Fibroblast of skin of right quadriceps (primary cell): ENCODE data around the gene EGLN1.
"Not testable (repeated sequence)": the region's sequence is repeated elsewhere in the genome, so short reads cannot be mapped to it uniquely, and the experiment has no call there.

ENCODE experiments used
- DNase-seq: peaks from one replicate; pipeline ENCODE4 v3.0.0-alpha.2; 2013

The EGLN1 gene

DNA sequence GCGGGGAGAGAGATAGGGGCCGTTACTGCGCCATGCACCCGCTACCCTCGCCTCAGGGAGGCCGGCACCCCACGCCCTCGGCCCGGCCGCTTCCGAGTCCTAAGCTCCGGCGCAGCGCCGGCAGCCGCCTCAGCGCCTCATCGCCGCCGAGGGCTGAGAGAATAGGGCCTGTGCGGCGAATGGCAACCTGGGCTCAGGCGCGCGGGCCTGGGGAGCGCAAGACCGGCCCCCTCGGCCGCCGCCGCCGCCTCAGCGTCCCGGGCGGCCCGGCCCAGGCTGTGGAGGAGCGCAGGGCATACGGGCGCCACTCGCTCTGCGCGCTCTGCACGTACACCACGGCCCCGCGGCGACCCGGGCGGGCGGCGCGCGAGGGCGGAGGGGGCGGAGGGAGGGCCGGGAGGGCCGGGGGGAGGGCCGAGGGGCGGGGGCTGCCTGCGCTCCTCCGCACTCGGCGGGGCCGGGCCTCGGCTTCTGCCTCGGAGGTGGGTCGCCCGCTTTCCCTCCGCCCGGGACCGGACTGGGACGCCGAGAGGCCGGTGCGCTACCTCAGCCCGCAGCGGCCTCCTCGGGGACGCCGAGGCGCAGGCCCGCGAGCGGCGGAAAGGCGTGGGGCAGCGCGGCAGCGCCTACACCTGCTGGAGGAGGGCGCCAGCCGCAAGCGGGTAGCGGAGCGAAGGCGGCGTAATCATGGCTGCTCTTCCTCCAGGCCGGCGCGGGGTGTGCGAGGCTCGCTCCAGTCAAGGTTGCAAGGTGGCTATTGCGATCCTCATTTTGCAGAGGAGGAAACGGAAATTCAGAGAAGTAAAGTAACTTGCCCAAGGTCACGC lies at the start of gene EGLN1:
Gene EGLN1 (minus strand): TSS at position 317 of the 827 bp plus-strand sequence. CDS start 399 bp downstream, outside the sequence.
- peak; percentile 87 for DNase-seq

DNA sequence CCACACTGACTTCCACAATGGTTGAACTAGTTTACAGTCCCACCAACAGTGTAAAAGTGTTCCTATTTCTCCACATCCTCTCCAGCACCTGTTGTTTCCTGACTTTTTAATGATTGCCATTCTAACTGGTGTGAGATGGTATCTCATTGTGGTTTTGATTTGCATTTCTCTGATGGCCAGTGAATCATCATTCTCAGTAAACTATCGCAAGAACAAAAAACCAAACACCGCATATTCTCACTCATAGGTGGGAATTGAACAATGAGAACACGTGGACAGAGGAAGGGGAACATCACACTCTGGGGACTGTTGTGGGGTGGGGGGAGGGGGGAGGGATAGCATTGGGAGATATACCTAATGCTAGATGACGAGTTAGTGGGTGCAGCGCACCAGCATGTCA lies 49.4 kb upstream of the EGLN1 start:
- not testable (repeated sequence) for DNase-seq

DNA sequence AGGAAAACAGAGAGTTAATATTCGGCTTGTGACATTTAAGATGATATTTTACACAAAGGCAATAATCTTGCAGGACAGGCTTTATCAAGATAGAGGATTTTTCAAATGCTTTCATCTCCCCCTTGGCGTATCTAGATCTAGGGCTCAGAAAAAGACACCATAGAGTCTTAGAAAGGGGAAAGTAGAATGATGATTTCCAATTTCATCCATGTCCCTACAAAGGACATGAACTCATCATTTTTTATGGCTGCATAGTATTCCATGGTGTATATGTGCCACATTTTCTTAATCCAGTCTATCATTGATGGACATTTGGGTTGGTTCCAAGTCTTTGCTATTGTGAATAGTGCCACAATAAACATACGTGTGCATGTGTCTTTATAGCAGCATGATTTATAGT lies 48.9 kb upstream of the EGLN1 start:
- not testable (repeated sequence) for DNase-seq

DNA sequence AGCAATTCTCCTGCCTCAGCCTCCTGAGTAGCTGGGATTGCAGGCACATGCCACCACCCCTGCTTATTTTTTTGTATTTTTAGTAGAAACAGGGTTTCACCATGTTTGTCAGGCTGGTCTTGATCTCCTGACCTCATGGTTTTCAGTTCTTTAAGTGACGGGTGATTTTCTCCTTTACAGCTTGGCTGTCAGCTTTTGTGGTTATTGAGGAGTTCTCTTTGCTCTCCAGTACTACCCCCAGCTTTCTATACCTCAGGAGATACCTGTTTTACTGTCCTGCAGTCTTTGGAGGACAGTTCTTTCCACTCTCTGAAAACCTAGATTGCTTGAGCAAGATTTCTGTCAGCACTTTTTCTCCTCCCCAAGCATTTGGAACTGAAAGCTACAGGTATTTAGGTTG lies 45.9 kb upstream of the EGLN1 start:
- no peak for DNase-seq

DNA sequence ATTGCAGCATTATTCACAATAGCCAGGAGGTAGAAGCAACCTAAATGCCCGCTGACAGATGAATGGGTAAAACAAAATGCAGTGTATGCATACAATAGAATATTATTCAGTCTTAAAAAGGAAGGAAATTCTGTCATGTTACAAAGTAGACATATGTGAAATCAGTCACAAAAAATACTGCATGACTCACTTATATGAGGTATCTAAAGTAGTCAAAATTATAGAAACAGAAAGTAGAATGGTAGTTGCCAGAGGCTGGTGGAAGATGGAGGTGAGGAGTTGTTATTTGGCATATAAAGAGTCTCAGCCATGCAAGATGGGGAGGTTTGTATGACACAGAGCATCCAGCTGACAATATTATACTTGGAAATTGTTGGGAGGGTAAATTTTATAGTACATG lies 43.0 kb upstream of the EGLN1 start:
- no peak for DNase-seq

DNA sequence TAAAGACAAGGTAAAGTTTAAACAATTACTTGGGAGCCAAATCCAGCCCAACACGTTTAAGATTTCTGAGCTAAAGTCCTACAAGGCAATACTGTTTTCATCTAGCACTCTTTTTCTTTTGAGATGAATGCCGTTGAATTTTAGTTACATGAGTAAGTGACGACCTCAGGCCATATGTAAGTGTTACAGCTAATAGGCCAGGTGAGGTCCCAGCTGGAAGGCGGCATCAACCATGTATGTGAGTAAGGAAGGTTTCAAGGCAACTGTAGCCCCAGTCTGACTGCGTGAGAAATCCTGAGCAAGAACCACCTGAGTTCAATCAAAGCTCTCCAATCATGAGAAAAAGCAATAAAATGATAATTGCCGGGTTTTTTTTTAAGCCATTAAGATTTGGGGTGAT lies 41.5 kb upstream of the EGLN1 start:
- DNase-seq = no peak

DNA sequence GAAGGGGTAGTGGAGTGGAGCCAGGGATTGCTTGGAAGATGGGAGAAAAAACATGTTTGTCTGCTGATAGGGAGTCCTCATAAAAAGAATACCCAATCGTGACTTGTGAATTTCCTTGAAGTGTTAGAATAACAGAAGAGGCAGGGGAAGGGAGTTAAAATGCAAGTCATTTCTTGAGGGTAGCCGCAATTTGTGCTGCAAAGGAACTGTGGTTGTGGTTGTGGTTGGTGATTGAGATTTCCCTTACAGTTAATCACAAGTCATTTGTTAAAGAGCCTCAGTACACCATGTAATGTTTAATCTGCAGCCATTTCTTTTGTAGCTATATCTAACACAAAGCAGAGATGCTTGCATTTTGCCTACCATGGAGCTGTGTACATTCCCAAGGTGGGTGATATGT lies 38.5 kb upstream of the EGLN1 start:
- no peak for DNase-seq

DNA sequence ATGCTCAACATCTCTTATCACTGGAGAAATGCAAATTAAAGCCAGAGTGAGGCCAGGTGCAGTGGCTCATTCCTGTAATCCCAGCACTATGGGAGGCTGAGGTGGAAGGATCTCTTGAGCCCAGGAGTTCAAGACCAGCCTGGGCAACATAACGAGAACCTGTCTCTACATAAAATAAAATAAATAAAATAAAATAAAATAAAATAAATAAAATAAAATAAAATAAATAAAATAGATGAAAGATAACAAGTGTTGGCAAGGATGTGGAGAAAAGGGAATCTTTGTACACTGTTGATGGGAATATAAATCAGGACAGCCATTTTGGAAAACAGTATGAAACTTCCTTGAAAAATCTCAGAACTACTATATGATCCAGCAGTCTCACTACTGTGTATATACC lies 37.4 kb upstream of the EGLN1 start:
- DNase-seq = not testable (repeated sequence)

DNA sequence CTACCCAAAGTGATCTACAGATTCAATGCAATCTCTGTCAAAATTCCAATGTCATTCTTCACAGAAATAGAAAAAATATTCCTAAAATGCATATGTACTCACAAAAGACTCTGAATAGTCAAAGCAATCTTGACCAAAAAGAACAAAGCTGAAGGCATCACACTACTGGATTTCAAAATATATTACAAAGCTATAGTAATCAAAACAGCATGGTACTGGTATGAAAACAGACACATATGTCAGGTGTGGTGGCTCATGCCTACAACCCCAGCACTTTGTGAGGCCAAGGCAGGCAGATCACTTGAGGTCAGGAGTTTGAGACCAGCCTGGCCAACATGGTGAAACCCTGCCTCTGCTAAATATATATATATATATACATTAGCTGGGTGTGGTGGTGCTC lies 35.9 kb upstream of the EGLN1 start:
- DNase-seq = not testable (repeated sequence)

DNA sequence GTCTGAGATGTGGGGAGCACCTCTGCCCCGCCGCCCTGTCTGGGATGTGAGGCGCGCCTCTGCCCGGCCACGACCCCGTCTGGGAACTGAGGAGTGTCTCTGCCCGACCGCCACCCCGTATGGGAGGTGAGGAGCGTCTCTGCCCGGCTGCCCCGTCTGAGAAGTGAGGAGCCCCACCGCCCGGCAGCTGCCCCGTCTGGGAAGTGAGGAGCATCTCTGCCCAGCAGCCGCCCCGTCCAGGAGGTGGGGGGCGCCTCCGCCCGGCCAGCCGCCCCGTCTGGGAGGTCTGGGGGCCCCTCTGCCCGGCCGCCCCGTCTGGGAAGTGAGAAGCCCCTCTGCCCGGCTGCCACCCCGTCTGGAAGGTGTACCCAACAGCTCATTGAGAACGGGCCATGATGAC lies 32.0 kb upstream of the EGLN1 start:
- DNase-seq = not testable (repeated sequence)

DNA sequence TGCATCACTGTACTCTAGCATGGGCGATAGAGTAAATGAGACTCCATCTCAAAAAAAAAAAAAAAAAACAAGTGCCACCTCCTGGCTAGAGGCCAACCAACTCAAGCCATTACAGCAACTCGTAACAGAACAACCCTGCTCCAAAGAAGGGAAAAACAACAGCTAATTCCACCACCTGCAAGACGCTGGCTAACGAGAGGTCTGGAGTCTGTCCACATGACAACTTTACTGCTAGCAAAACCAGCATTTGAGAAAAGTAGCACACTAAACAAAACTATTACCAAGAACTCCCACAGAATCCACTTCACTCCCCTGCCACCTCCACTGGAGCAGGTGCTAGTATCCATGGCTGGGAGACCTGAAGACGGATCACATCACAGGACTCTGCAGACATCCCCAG lies 24.1 kb upstream of the EGLN1 start:
- no peak for DNase-seq

DNA sequence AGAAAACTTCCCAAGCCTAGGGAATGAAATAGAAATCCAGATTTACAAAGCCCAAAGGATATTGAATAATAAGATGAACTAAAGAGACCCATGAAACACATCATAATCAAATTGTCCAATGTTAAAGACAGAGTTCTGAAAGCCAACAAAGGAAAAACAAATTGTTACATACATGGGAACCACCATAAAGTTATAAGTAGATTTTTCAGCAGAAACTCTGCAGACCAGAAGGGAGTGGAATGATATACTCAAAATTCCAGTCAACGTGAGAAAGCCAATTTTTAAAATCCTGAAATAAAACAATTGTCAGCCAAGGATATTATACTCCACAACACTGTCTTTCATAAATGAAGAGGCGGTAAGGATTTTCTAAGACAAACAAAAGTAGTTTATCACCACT lies 22.0 kb upstream of the EGLN1 start:
- DNase-seq = no peak

DNA sequence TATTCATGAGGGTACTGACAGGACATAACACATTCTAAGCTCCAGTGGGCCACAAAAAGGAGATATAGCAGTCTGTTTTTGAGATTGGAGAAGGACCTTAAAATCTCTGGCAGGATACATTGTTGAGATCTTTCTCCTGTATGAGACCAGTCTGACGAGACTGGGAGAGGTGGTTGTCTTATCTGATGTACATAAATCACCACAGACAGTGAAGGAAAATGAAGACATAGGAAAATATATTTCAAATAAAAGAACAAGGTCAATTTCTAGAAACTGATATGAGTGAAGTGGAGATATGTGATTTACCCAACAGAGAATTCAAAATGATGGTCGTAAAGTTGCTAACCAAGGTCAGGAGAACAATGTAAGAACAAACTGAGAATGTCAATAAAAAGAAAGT lies 21.3 kb upstream of the EGLN1 start:
- DNase-seq = no peak

DNA sequence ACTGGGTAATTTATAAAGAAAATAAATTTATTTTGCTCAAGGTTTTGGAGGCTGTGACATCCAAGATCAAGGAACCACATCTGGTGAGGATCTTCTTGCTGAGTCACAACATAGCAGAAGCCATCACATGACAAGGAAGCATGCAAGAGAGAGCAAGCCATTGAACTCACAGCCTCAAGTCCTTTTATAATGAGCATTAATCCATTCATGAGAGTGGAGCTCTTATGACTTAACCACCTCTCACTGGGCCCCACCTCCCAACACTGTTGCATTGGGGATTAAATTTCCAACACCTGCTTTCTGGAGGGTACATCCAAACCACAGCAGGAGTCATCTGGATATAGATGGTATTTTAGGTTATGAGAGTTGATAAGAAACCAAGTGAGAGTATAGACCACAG lies 20.6 kb upstream of the EGLN1 start:
- no peak for DNase-seq

DNA sequence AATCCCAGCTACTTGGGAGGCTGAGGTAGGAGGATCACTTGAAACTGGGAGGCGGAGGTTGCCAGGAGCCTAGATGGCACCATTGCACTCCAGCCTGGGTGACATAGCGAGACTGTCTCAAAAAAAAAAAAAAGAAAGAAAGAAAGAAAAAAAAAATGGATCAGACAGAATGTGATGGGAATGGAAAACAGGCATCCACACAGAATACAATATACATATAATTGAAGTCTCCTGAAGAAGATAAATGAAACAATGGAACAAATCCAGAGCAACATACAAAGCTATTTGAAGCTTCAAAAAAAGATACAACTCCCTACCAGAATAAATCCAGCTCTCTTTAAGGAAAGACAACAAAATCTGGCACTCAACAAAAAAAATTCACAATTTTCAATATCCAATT lies 10.9 kb upstream of the EGLN1 start:
- no peak for DNase-seq

DNA sequence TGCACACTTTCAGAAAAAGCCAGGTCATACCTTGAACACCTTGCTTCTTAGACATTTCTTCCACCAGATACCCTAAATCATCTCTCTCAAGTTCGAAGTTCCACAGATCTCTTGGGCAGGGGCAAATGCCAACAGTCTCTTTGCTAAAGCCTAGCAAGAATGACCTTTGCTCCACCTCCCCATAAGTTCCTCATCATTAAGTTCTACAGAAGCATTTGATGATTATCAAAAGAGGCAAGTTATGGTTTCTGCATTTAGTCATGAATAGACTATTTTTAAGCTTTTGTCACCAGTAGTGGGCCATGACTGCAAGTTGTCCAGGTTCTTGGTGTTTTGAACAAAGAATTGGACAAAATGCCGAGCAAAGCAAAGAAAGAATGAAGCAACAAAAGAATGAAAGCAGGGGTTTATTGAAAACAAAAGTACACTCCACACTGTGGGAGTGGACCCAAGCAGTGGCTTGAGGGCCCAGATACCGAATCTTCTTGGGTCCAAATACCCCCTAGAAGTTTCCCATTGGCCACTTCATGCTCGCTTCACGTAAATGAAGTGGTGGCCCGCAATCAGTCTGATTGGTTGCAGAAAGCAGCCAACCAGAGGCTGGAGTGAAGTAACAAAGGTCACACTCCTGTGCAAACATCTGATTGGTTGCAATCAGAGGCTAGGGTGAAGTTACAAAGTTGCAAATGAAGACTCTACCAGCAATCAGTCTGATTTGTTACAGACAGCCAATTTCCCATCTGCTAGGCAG lies 9.8 kb upstream of the EGLN1 start:
- DNase-seq = no peak

DNA sequence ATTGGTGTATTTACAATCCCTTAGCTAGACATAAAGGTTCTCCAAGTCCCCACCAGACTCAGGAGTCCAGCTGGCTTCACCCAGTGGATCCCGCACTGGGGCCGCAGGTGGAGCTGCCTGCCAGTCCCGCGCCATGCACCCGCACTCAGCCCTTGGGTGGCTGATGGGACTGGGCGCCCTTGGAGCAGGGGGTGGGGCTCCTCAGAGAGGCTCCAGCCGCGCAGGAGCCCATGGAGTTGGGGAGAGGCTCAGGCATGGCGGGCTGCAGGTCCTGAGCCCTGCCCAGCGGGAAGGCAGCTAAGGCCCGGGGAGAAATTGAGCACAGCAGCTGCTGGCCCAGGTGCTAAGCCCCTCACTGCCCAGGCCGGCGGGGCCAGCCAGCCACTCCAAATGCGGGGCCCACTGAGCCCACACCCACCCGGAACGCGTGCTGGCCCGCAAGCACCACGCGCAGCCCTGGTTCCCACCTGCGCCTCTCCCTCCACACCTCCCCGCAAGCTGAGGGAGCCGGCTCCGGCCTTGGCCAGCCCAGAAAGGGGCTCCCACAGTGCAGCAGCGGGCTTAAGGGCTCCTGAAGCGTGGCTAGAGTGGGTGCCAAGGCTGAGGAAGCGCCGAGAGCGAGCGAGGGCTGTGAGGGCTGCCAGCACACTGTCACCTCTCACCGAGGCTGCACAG lies 8.7 kb upstream of the EGLN1 start:
- not testable (repeated sequence) for DNase-seq

DNA sequence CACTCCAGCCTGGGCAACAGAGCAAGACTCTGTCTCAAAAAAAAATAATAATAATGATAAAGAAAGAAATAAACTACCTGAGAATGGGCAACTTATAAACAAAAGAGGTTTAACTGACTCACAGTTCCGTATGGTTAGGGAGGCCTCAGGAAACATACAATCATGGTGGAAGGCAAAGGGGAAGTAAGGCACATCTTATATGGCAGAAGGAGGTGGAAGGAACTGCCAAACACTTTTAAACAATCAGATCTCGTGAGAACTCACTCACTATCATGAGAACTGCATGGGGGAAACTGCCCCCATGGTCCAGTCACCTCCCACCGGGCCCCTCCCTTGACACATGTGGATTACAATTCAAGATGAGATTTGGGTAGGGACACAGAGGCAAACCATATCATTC lies 6.3 kb upstream of the EGLN1 start:
- no peak for DNase-seq

DNA sequence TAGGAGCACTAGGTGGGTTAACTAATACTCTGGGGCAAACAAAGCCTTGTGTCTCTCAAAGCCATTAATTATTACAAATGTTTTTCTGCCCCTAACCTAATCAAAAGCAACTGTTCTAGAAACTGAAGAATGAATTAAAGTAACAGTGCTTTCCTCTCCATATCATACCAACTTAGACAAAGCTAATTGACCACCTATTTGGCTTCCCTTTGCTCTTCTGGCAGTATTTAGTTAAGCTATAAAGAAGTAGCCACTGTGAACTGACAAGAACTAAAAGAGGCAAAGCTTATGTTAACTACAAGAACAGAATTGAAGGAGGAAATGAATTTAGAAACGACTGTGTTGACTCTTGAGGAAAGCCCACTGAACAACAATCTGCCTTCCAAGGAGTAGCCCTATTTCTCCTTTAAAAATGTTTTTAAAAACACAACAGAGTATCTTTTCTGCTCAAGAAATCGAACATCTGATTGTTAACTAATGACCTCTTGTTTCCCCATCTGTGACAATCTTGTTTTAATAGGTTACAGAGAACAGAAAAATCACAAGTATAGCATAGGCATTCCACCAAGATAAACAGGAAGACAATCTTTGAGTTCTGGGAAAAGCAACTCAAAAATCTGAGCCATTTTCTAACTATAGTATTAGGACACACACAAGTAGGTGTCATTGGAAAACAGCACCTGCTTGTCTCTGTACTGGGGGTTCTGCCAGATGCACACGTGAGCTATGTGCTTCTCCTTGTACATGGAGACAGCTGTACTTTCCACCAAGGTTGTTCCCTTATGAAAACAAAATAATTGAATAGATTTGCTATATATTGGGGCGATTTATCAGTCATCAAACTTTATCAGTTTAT lies 3.1 kb upstream of the EGLN1 start:
- no peak for DNase-seq

DNA sequence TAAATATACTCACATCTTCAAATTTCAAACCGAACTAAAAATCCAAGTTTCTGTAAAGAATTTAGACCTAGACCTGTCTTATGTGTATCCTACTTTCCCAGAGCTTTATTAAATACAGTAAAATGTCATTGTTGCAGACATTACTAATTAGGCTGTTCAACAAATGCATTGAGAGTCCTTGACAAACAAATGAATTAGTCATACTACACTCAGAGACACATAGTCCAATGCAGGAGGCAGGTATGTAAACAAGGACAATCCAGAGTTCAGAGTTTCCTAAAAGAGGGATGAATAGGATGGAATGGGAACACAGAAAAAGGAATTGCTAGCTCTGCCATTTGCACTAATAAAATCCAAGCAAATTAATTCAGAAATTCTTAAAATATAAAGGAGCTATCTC lies 1.6 kb upstream of the EGLN1 start:
- DNase-seq = no peak

DNA sequence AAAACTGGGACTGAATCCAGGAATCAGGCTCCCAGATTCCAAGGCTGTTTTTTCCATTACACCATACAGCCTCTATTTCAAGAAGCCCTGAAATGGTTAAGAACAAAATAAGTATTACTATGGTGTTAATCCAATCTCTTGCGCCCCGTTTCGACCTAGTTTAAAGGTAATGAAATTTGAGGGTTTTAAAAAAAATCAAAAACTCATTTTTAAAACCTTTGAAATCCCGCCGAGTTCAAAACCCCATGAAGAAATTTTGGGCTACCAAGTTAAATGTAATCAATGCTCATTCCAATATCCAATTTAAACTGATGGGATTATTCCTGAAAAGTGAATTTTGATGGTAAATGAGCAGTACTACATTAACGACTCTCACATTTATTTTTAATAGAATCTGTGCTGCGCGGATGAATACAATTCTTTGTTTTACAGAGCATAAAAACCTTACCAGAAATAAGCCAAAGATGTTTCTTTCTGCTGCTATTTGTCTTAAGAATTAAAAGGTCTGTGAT lies 767 bp upstream of the EGLN1 start:
- no peak for DNase-seq

DNA sequence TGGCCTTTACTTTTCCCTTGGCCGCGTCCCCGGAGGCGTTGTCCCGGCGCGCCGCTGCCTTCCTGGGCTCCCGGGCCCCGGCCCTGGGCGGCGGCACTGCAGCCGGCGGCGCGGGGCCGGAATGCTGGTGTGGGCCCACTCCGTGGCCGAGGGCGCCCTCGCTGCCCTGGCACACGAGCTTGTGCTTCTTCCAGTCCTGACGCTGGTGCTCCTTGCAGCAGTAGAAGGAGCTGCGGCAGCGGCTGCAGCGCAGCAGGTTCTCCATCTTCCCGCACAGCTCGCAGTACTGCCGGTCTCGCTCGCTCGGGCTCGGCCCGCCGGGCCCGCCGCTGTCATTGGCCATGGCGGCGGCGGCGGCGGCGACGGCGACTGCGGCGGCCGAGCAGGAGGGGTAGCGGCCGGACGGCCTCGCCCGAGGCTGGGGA lies 529 bp downstream of the EGLN1 start:
- peak; percentile 43 for DNase-seq
